T-cell (primary cell): ENCODE measurements around the gene PHYKPL. TPM values are rescaled to one million over a fixed set of nuclear protein-coding genes. Genes with fewer than 3 reads are reported as not detected.

ENCODE experiments used
- ATAC-seq, 4 experiments: fragments of 200-7000 bp in 3 of 4; fragments of 150-1000 bp in 1 of 4; cut with Tn5 transposase; replicated peaks in 1 of 4; 1 replicate in 3 of 4; 2 replicates in 1 of 4; pipeline ENCODE4 v1.10.0; 2021; ENCODE audit warnings: moderate library complexity in 3 of 4, mild to moderate bottlenecking in 2 of 4, moderate number of reproducible peaks in 1 of 4
- CTCF ChIA-PET, 2 donors: fragments of 300-600 bp; sonication (Branson Sonifier 250); formaldehyde crosslinking; loops; one replicate each; lab custom pipeline; 2022; ENCODE audit warnings: antibody characterized with exemption in 2 of 2; lab: Charles Lee
- POLR2A ChIA-PET, 2 donors: fragments of 300-600 bp; sonication (Branson Sonifier 250); formaldehyde crosslinking; loops; one replicate each; lab custom pipeline; 2022; ENCODE audit warnings: antibody characterized with exemption in 2 of 2; lab: Charles Lee
- DNase-seq, 35 experiments: peaks; one replicate each; pipeline versions ENCODE4 v3.0.0 to v3.0.0-alpha.2; 2013 to 2023
- H3K27ac ChIP-seq: one replicate; pipeline ENCODE4 v1.5.1; 2013; ENCODE audit warnings: low read length
- H3K27me3 ChIP-seq, 2 experiments: replicated peaks in 1 of 2; 1 replicate in 1 of 2; 2 replicates in 1 of 2; pipeline versions ENCODE4 v1.6.1 to v1.7.0; 2013; ENCODE audit warnings: low read length in 1 of 2, mixed read lengths in 1 of 2; ENCODE audit not compliant: control insufficient read depth in 2 of 2, insufficient read depth in 2 of 2; ENCODE audit errors: extremely low read depth in 1 of 2
- H3K36me3 ChIP-seq, 2 donors: 1 replicate in 1 of 2; 2 replicates in 1 of 2; pipeline versions ENCODE4 v1.6.1 to v1.7.0; 2013; ENCODE audit warnings: low read length in 1 of 2; ENCODE audit not compliant: control insufficient read depth in 2 of 2, insufficient read depth in 1 of 2; ENCODE audit errors: extremely low read depth in 1 of 2
- H3K4me1 ChIP-seq, 2 experiments: 1 replicate in 1 of 2; 2 replicates in 1 of 2; pipeline versions ENCODE4 v1.6.1 to v1.7.0; 2013; ENCODE audit warnings: low read length in 2 of 2, mixed read lengths in 1 of 2; ENCODE audit not compliant: insufficient read depth in 2 of 2, control insufficient read depth in 1 of 2; ENCODE audit errors: extremely low read depth in 1 of 2
- H3K4me3 ChIP-seq, 2 donors: 1 replicate in 1 of 2; 2 replicates in 1 of 2; pipeline versions ENCODE4 v1.5.1 to v1.7.0; 2013; ENCODE audit warnings: mild to moderate bottlenecking in 2 of 2, low read length in 1 of 2, moderate library complexity in 1 of 2; ENCODE audit not compliant: control insufficient read depth in 1 of 2; ENCODE audit errors: extremely low read depth in 1 of 2
- H3K9me3 ChIP-seq: 2 replicates; pipeline ENCODE4 v1.7.0; 2013
- H3K27ac Mint-ChIP-seq, 2 donors: one replicate each; pipeline ENCODE4 v1.8.0; 2020 to 2021; ENCODE audit warnings: mild to moderate bottlenecking in 2 of 2, mixed read lengths in 2 of 2
- H3K27me3 Mint-ChIP-seq, 2 donors: one replicate each; pipeline ENCODE4 v1.8.0; 2021 to 2022; ENCODE audit warnings: mixed read lengths in 2 of 2
- H3K36me3 Mint-ChIP-seq: one replicate; pipeline ENCODE4 v1.8.0; 2021; ENCODE audit warnings: mixed read lengths
- H3K4me1 Mint-ChIP-seq, 3 donors: one replicate each; pipeline ENCODE4 v1.8.0; 2020 to 2022; ENCODE audit warnings: mixed read lengths in 3 of 3, mild to moderate bottlenecking in 1 of 3
- H3K4me3 Mint-ChIP-seq, 3 donors: one replicate each; pipeline ENCODE4 v1.8.0; 2020 to 2022; ENCODE audit warnings: mild to moderate bottlenecking in 3 of 3, mixed read lengths in 3 of 3, moderate library complexity in 3 of 3
- H3K9me3 Mint-ChIP-seq, 3 donors: one replicate each; pipeline ENCODE4 v1.8.0; 2020 to 2022; ENCODE audit warnings: mixed read lengths in 3 of 3
- WGBS: methylation state at CpG from one replicate; pipeline ENCODE4 v1.1.5; 2013; ENCODE audit warnings: missing lambda C conversion rate; ENCODE audit not compliant: insufficient coverage; 5-methylcytosine and 5-hydroxymethylcytosine counted together
- total RNA-seq, 35 experiments: library from RNA in 6 of 35; stranded (reverse) in 6 of 35; fragments of 120-200 nt in 1 of 35; gene quantifications; one replicate each; pipeline versions ENCODE4 v1.2.1 to v1.2.4 and lab custom pipeline; 2013 to 2026

Gene PHYKPL
- total RNA-seq, 5 donors from 2014 or later (not counting 1 experiment from before 2014, with no cell fraction given): 135 to 208 (median 193) TPM

- peaks cover 0 to 4% of the 10 kb centered on the region in 2 experiments for H3K27me3 ChIP-seq
- H3K9me3 Mint-ChIP-seq: no peaks in the 10 kb centered on the region
- H3K27ac Mint-ChIP-seq: peak overlapping the region; percentile 68 to 72
- CTCF ChIA-PET: no interaction called here
- POLR2A ChIA-PET: interaction anchor here in 1 of 2 donors (0.6 kb wide), 1 partner anchor 376 kb away, joined by 10 read pairs; no protein-coding TSS in a partner anchor
- H3K4me3 Mint-ChIP-seq: peak overlapping the region in 2 of 3 donors; percentile 1 to 73
- peaks cover 16 to 25% (median 17%) of the 10 kb centered on the region in 3 donors for H3K4me1 Mint-ChIP-seq
- peak overlapping the region; percentile 32 for H3K27ac ChIP-seq
- no peaks in the 10 kb centered on the region for H3K36me3 Mint-ChIP-seq
- H3K36me3 ChIP-seq: no peaks in the 10 kb centered on the region
- 62% methylated on average over 5 of the region's 13 CpGs for WGBS
- peak in 22 of 35 experiments; percentile 13 to 63 (median 40) for DNase-seq
- peaks cover 0 to 36% of the 10 kb centered on the region in 2 experiments for H3K4me1 ChIP-seq
- H3K4me3 ChIP-seq: peak overlapping the region in 1 of 2 donors; percentile 4
- no peaks in the 10 kb centered on the region for H3K9me3 ChIP-seq
- no peaks in the 10 kb centered on the region for H3K27me3 Mint-ChIP-seq
- peak; percentile 73 to 88 (median 83) for ATAC-seq
Measured at GRCh38 chr5:178249191-178249989, 16.8 kb upstream of the PHYKPL start.

DNA sequence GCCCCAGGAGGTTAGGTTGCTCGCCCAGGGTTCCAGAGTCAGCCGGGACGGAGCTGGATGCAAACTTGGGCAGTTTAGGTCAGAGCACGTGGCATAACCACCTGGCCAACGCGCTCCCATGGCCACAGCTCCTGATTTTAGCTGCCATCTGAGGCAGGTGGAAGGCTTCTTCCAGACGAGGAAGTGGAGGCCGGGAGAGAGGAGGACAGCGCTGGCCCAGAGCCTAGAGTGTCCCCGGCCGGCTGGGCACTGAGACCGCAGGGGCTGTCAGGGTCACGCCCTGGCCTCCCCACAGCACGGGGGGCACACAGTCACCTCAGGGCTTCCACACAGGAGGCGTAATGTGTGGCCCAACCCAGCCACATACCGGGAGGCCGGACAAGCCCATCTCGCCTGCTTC, 16.1 kb upstream of the PHYKPL start:
- Histone ChIP-seq H3K27ac (peak overlapping the region; percentile 32), H3K4me1 (peaks cover 0 to 36% of the 10 kb centered on the region in 2 experiments), H3K4me3 (peak overlapping the region in 1 of 2 donors; percentile 4), H3K36me3 (no peaks in the 10 kb centered on the region), H3K27me3 (no peaks in the 10 kb centered on the region), H3K9me3 (no peaks in the 10 kb centered on the region)
- ChIA-PET POLR2A (interaction anchor here in 1 of 2 donors (0.7 kb wide), 1 partner anchor 172 kb away, joined by 3 read pairs; no protein-coding TSS in a partner anchor), CTCF (no interaction called here)
- DNase-seq: no peak
- peak overlapping the region in 1 of 2 donors; percentile 68 for H3K27ac Mint-ChIP-seq
- H3K9me3 Mint-ChIP-seq: no peaks in the 10 kb centered on the region
- ATAC-seq: no peak
- H3K4me3 Mint-ChIP-seq: peak overlapping the region in 1 of 3 donors; percentile 73
- 87% methylated on average over 14 of the region's 18 CpGs for WGBS
- peaks cover 16 to 25% (median 17%) of the 10 kb centered on the region in 3 donors for H3K4me1 Mint-ChIP-seq
- no peaks in the 10 kb centered on the region for H3K27me3 Mint-ChIP-seq
- H3K36me3 Mint-ChIP-seq: no peaks in the 10 kb centered on the region

DNA sequence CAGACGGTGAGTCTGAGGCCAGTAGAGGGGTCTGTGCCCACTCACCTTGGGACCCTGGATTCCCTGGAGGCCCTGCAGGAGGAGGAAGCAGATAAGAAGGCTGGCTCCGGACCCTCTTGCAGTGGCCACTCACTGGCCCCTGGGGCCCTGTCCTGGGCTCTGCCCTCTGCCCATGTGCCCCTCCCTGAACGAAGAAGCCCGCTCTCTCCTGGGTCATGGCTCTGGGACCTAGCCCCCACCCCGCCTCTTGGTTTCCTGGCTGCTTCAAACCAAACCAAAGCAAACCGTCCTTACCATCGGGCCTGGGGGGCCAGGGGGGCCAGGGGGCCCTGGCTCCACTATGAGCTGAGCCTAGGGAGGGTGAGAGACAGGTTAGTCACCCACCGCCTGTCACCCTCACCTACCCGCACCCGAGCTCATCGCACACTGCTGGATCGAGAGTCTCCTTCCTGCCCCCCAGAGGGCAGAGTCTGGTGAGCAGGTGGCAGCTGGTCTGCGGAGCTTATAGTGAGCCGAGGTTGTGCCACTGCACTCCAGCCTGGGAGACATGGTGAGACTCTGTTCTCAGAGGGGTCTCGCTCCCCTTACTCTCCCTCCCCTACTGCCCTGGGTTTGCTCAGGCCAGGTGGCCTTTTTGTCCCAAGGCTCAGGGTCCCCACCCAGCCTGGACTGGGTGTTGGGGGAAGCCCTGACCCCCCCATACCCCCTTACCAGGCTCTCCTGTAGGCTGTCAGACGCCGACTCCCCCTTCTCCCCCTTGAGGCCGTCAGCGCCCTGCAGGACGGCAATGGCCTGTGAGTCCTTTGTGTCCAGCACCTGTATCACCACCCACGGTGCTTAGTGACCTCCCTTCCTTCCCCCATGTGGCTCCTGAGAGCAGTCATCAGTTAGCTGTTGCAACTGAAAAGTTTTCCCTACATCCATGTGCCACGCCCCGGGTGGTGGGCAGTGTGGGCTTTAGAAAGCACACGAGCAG, 15.2 kb upstream of the PHYKPL start:
- CTCF ChIA-PET: interaction anchor here in 1 of 2 donors (0.5 kb wide), 1 partner anchor 13 kb away, joined by 3 read pairs; no protein-coding TSS in a partner anchor
- Histone ChIP-seq H3K27me3 (no peaks in the 10 kb centered on the region), H3K27ac (no peak overlapping the region), H3K36me3 (no peaks in the 10 kb centered on the region), H3K4me3 (no peak overlapping the region), H3K9me3 (no peaks in the 10 kb centered on the region), H3K4me1 (peaks cover 0 to 36% of the 10 kb centered on the region in 2 experiments)
- H3K36me3 Mint-ChIP-seq: no peaks in the 10 kb centered on the region
- no peak overlapping the region for H3K27ac Mint-ChIP-seq
- H3K9me3 Mint-ChIP-seq: no peaks in the 10 kb centered on the region
- ATAC-seq (peak in 3 of 4 experiments; percentile 33 to 43 (median 41)), DNase-seq (peak in 7 of 35 experiments; percentile 14 to 37 (median 23))
- no peak overlapping the region for H3K4me3 Mint-ChIP-seq
- no peaks in the 10 kb centered on the region for H3K27me3 Mint-ChIP-seq
- POLR2A ChIA-PET: interaction anchor here in 1 of 2 donors (0.7 kb wide), 1 partner anchor 173 kb away, joined by 3 read pairs; no protein-coding TSS in a partner anchor
- WGBS: 82% methylated on average over 8 of the region's 24 CpGs
- H3K4me1 Mint-ChIP-seq: peaks cover 16 to 25% (median 17%) of the 10 kb centered on the region in 3 donors

- Histone ChIP-seq H3K27ac (no peak overlapping the region), H3K9me3 (no peaks in the 10 kb centered on the region), H3K27me3 (no peaks in the 10 kb centered on the region), H3K4me3 (no peak overlapping the region), H3K36me3 (no peaks in the 10 kb centered on the region), H3K4me1 (peaks cover 0 to 36% of the 10 kb centered on the region in 2 experiments)
- Mint-ChIP-seq H3K27ac (no peak overlapping the region), H3K9me3 (no peaks in the 10 kb centered on the region), H3K36me3 (no peaks in the 10 kb centered on the region), H3K4me3 (no peak overlapping the region), H3K27me3 (no peaks in the 10 kb centered on the region), H3K4me1 (peaks cover 21 to 31% (median 25%) of the 10 kb centered on the region in 3 donors)
- ATAC-seq (no peak), DNase-seq (no peak)
- POLR2A ChIA-PET: no interaction called here
- CTCF ChIA-PET: no interaction called here
- WGBS: 81% methylated on average over 10 of the region's 15 CpGs
Measured at GRCh38 chr5:178246624-178247279, 14.2 kb upstream of the PHYKPL start.

DNA sequence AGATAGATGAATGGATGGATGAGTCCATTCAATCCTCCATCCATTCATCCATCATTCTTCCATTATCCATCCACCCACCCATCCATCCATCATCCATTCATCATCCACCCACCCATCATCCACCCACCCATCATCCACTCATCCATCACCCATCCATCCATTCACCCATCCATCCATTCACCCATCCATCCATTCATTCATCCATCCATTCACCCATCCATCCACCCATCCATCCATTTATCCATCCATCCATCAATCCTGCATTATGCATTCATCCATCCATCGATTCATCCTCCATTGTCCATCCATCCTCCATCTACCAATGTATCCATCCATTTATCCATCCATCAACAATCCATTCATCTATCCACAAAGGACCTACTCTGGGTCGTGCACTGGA, 12.8 kb upstream of the PHYKPL start:
- Histone ChIP-seq H3K27ac (no peak overlapping the region), H3K9me3 (no peaks in the 10 kb centered on the region), H3K27me3 (no peaks in the 10 kb centered on the region), H3K4me1 (peaks cover 3 to 48% of the 10 kb centered on the region in 2 experiments), H3K4me3 (no peak overlapping the region), H3K36me3 (no peaks in the 10 kb centered on the region)
- DNase-seq (no peak), ATAC-seq (no peak)
- Mint-ChIP-seq H3K27ac (no peak overlapping the region), H3K36me3 (no peaks in the 10 kb centered on the region), H3K27me3 (no peaks in the 10 kb centered on the region), H3K4me1 (peaks cover 29 to 44% (median 35%) of the 10 kb centered on the region in 3 donors), H3K4me3 (no peak overlapping the region), H3K9me3 (no peaks in the 10 kb centered on the region)
- 88% methylated on average over 2 of the region's 2 CpGs for WGBS
- ChIA-PET POLR2A (no interaction called here), CTCF (no interaction called here)
